Heart right ventricle (tissue), 16 donors: Measurements from ENCODE around the gene ABHD17B. TPM values are rescaled to one million over a fixed set of nuclear protein-coding genes. Genes with fewer than 3 reads are reported as not detected.
A peak's percentile ranks its signal among the peaks of the same experiment; 100 is the strongest.
"Not testable (repeated sequence)": the region's sequence is repeated elsewhere in the genome, so short reads cannot be mapped to it uniquely, and the experiment has no call there.

Experiments used
- ATAC-seq, 8 donors: fragments of 200-7000 bp; cut with Tn5 transposase; one replicate each; pipeline ENCODE4 v1.9.1; 2020; ENCODE audit warnings: mild to moderate bottlenecking in 8 of 8, moderate library complexity in 8 of 8, moderate number of reproducible peaks in 1 of 8
- DNase-seq, 2 donors: peaks; one replicate each; pipeline ENCODE4 v3.0.0-alpha.2; 2020
- H3K27ac ChIP-seq, 10 donors: fragments of 200-600 bp; sonication (generic) in 2 of 10; one replicate each; pipeline versions ENCODE4 v1.5.0 to v1.8.0; 2020 to 2022; ENCODE audit warnings: mild to moderate bottlenecking in 3 of 10
- H3K27me3 ChIP-seq, 7 donors: fragments of 200-600 bp; one replicate each; pipeline ENCODE4 v1.8.0; 2021 to 2022; ENCODE audit warnings: mild to moderate bottlenecking in 2 of 7
- H3K36me3 ChIP-seq, 9 donors: fragments of 200-600 bp; sonication (generic) in 1 of 9; one replicate each; pipeline versions ENCODE4 v1.5.0 to v1.8.0; 2020 to 2022; ENCODE audit warnings: mild to moderate bottlenecking in 2 of 9
- H3K4me1 ChIP-seq, 9 donors: fragments of 200-600 bp; sonication (generic) in 1 of 9; one replicate each; pipeline versions ENCODE4 v1.5.0 to v1.8.0; 2020 to 2022; ENCODE audit warnings: mild to moderate bottlenecking in 4 of 9
- H3K4me3 ChIP-seq, 10 donors: fragments of 200-600 bp; sonication (generic) in 2 of 10; one replicate each; pipeline versions ENCODE4 v1.5.0 to v1.8.0; 2020 to 2022; ENCODE audit warnings: mild to moderate bottlenecking in 7 of 10, moderate library complexity in 2 of 10
- H3K9me3 ChIP-seq, 11 donors: fragments of 200-600 bp in 10 of 11; sonication (generic) in 2 of 11; one replicate each; pipeline versions ENCODE4 v1.5.0 to v1.8.0; 2013 to 2022; ENCODE audit warnings: mild to moderate bottlenecking in 2 of 11, control low read depth in 1 of 11, moderate library complexity in 1 of 11
- WGBS, 2 donors: extraction: QIAGEN DNeasy Blood & Tissue Kit; methylation state at CpG; one replicate each; pipeline ENCODE4 v1.1.7; 2013; ENCODE audit warnings: inconsistent platforms in 1 of 2; 5-methylcytosine and 5-hydroxymethylcytosine counted together
- intact Hi-C, 10 donors: fragments of 100-400 bp; cut with DNase I; formaldehyde crosslinking; loops; one replicate each; pipeline versions ENCODE4 v1.11.1 to v1.14.2; 2022
- long read RNA-seq, 3 donors: library from polyadenylated mRNA; unstranded; transcript quantifications; one replicate each; pipeline ENCODE4 v2.0.0, GENCODE V29; 2020 to 2021
- polyA plus RNA-seq, 2 donors: library from polyadenylated mRNA; stranded (reverse); fragments of 200-250 nt; gene quantifications; one replicate each; pipeline ENCODE4 v1.2.3, GENCODE V29; 2013
- total RNA-seq, 10 donors: library from RNA; stranded (reverse); fragmentation: NEBNext Ultra II Directional in 3 of 10; extraction: Animal tissue kit (Norgen Biotek cat#: 25700) in 3 of 10; gene quantifications; one replicate each; pipeline versions ENCODE4 v1.2.1 to v1.2.4, GENCODE V29; 2021 to 2023
- TF ChIP-seq, protein P1 (sequence below), 9 donors: fragments of 200-600 bp; sonication (generic) in 2 of 9; IDR thresholded peaks; one replicate each; pipeline versions ENCODE4 v1.5.0 to v1.8.0; 2021 to 2022; ENCODE audit warnings: antibody characterized with exemption in 9 of 9, mild to moderate bottlenecking in 5 of 9, moderate library complexity in 1 of 9
- donor health status: Arrhythmogenic right ventricular cardiomyopathy.
- donor health status: ischemic (EF 13 %, LVEDD 7.1; RV severe dilation, severe dysfunction).
- donor health status: healthy with polysubstance abuse.
- donor health status: DM: no; HTN: yes; CAD: no.
- donor health status: DM: no; HTN: no; CAD: no.
- donor health status: ischemic (EF 25% LVEDD 6.9; RV normal size, moderate dysfunction).
- donor health status: ischemic (EF 25% LVEDD 5.7; RV mildly dilated, moderate dysfunction).
- donor health status: healthy.
- donor health status: DM: yes; HTN: yes; CAD: no.
- donor health status: Ischemic cardiomyopathy.
- donor health status: ischemic (EF 35%, LVEDD 5.7; RV mildly dilated, moderate dysfunction).
- donor health status: nonischemic (EF 11% LVEDD 7.7; RV severe dilation, severe dysfunction).
- donor health status: DM: yes; HTN: yes; CAD: no.
- donor health status: PGD.
- donor health status: ischemic (EF 29% LVEDD 5.4; RV normal size, mild dysfunction).
- donor health status: nonischemic (EF 23%, LVEDD 6.1; RV moderate dilation, normal function).

Gene ABHD17B
- total RNA-seq (10 to 100 TPM in 4 of 10 donors, 1 to 10 TPM in 6; 8.5 to 14.8 (median 9.7) TPM), polyA plus RNA-seq (1 to 10 TPM; 2.6 to 5.1 TPM)
- long read RNA-seq, donor 1, transcript ABHD17B-201 (4 exons, 2,614 nt), result major isoform, 11 of 15 reads
- long read RNA-seq, donor 1, partial matches to known transcripts, result 1 of 15 reads
- long read RNA-seq, donor 1, other reads (novel, unspliced or antisense), result 3 of 15 reads
- long read RNA-seq, donor 2, transcript ABHD17B-201 (4 exons, 2,614 nt), result major isoform, 14 of 16 reads
- long read RNA-seq, donor 2, partial matches to known transcripts, result 1 of 16 reads
- long read RNA-seq, donor 2, other reads (novel, unspliced or antisense), result 0 of 16 reads
- long read RNA-seq, donor 3, transcript ABHD17B-201 (4 exons, 2,614 nt), result major isoform, 16 of 23 reads
- long read RNA-seq, donor 3, partial matches to known transcripts, result 1 of 23 reads
- long read RNA-seq, donor 3, other reads (novel, unspliced or antisense), result 6 of 23 reads

DNA sequence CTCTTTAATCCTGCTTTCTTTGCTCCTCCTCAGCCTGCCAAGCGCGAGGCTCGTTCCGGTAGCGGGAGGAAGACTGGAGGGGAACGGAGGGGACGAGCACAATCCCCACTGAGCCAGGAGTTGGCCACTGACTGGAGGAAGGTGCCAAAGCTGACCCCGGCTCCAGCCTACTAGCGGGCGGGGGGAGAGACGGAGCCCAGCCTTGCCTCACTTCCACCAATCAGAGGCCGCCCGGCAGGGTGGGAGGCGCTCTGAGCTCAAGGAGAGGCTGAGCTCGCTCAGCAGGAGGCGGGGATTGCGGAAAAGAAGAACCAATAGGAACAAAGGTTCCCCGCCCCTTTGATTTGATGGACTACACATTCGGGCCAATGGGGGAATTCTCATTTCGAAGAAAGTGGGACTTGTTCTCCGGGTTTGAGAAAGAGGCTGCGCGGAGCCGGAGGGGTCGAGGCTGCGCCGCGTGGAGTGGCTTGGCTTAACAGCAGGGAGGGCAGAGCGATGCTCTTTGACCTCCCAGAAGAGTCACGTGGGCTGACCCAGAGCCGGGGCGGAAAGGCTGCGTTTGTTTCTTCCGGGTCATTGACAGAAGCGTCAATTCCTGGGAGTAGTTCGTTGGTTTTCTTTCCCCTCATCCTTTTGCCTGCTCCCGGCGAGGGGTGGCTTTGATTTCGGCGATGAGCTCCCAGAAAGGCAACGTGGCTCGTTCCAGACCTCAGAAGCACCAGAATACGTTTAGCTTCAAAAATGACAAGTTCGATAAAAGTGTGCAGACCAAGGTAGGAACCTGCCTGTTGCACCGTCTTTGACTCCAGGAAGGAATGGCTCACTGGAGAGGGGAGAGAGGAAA is at the start of gene ABHD17B, which contains the start of gene C9orf85:
ABHD17B (minus strand) TSS at position 133 of the 847 bp plus-strand sequence. CDS start 36,113 bp downstream, outside the sequence.
C9orf85 (plus strand) TSS at position 579 of the 847 bp plus-strand sequence; CDS start at position 675, 96 bp downstream.
- Histone ChIP-seq H3K27ac (peak within 1 kb of the TSS; percentile 82 to 98 (median 94)), H3K36me3 (peaks cover 0 to 2% (median 0%) of the 10 kb centered on the region in 9 donors), H3K4me1 (peaks cover 0 to 64% (median 46%) of the 10 kb centered on the region in 9 donors), H3K4me3 (peak within 1 kb of the TSS; percentile 64 to 99 (median 94)), H3K9me3 (no peaks in the 10 kb centered on the region), H3K27me3 (no peaks in the 10 kb centered on the region)
- ATAC-seq (peak; percentile 98 to 100 (median 99)), DNase-seq (peak; percentile 98 to 99)
- WGBS, 2 donors, result 0% methylated on average over 45 of the region's 45 CpGs
- TF ChIP-seq, protein P1, sequence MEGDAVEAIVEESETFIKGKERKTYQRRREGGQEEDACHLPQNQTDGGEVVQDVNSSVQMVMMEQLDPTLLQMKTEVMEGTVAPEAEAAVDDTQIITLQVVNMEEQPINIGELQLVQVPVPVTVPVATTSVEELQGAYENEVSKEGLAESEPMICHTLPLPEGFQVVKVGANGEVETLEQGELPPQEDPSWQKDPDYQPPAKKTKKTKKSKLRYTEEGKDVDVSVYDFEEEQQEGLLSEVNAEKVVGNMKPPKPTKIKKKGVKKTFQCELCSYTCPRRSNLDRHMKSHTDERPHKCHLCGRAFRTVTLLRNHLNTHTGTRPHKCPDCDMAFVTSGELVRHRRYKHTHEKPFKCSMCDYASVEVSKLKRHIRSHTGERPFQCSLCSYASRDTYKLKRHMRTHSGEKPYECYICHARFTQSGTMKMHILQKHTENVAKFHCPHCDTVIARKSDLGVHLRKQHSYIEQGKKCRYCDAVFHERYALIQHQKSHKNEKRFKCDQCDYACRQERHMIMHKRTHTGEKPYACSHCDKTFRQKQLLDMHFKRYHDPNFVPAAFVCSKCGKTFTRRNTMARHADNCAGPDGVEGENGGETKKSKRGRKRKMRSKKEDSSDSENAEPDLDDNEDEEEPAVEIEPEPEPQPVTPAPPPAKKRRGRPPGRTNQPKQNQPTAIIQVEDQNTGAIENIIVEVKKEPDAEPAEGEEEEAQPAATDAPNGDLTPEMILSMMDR (IDR thresholded peaks at IDR 0.05), result no peak
- intact Hi-C loops, result loop anchor here in 7 of 10 donors (5.0 to 10.0 kb wide), 6 partner anchors 74 to 454 kb away; partner anchors contain the start of gene ZFAND5 (in 3 of the 7)

DNA sequence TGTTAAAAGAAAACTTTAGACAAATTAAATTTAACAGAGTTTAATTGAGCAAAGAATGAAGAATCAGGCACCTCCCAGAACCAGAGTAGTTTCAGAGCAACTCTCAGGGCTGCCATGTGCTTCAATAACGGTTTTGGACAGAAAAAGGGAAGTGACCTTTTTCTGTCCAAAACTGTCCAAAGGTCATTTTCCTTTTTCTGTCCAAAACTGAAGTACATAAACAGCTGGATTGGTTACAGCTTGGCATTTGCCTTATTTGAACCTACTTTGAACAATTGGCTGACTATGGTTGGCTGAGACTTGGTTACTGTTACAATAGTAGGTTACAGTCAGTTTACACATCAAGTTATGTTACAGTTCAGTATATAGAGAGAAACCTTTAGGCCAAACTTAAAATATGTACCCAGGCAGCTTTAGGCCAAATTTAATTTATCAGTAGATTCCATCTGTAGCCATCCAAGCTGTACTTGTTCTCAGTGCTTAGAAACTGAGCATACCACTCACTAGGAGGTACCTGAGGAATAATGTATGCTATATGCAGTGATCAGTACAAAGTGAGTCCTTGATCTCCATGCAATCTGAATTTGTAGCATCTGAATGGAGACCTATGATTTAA is 44.4 kb upstream of the ABHD17B start:
- peaks cover 0 to 39% (median 0%) of the 10 kb centered on the region in 9 donors for H3K36me3 ChIP-seq
- no peak overlapping the region for H3K27ac ChIP-seq
- DNase-seq, result no peak
- ATAC-seq, result peak in 1 of 8 donors; percentile 23
- WGBS, 2 donors, result 22 to 53% methylated on average over 1 of the region's 1 CpG
- intact Hi-C loops, result no loop called here
- peaks cover 0 to 14% (median 7%) of the 10 kb centered on the region in 9 donors for H3K4me1 ChIP-seq
- TF ChIP-seq, protein P1 (IDR thresholded peaks at IDR 0.05), result no peak
- no peaks in the 10 kb centered on the region for H3K27me3 ChIP-seq
- no peaks in the 10 kb centered on the region for H3K9me3 ChIP-seq
- H3K4me3 ChIP-seq, result no peak overlapping the region

GRCh38 chr9:71954652-71955051 is 43.7 kb upstream of the ABHD17B start:
- H3K4me1 ChIP-seq, result peaks cover 0 to 14% (median 7%) of the 10 kb centered on the region in 9 donors
- DNase-seq, H3K9me3 ChIP-seq, H3K27me3 ChIP-seq, ATAC-seq, intact Hi-C loops, H3K27ac ChIP-seq, H3K4me3 ChIP-seq: not testable (repeated sequence)
- 86 to 89% methylated on average over 2 of the region's 2 CpGs for WGBS, 2 donors
- peaks cover 0 to 39% (median 0%) of the 10 kb centered on the region in 9 donors for H3K36me3 ChIP-seq

- Histone ChIP-seq H3K4me1 (peaks cover 0 to 36% (median 13%) of the 10 kb centered on the region in 9 donors), H3K27ac (no peak overlapping the region), H3K27me3 (no peaks in the 10 kb centered on the region), H3K36me3 (peaks cover 0 to 21% (median 0%) of the 10 kb centered on the region in 9 donors), H3K9me3 (no peaks in the 10 kb centered on the region), H3K4me3 (no peak overlapping the region)
- WGBS, 2 donors, result 58% methylated on average over 2 of the region's 2 CpGs
- DNase-seq (no peak), ATAC-seq (no peak)
- TF ChIP-seq, protein P1 (IDR thresholded peaks at IDR 0.05), result no peak
- intact Hi-C loops, result no loop called here
These were observed 33.9 kb upstream of the ABHD17B start for GRCh38 chr9:71944754-71945375.
